OCI-LY7 (cell line): ENCODE results near the gene SSNA1. TPM values are rescaled to one million over a fixed set of nuclear protein-coding genes. Genes with fewer than 3 reads are reported as not detected.

Experiments
- BruUV-seq: library from RNA; stranded (reverse); fragments of 400-500 nt; replicated peaks from 2 replicates; lab custom pipeline; 2021; lab: Mats Ljungman, UMichigan
- CTCF ChIA-PET: fragments of 300-600 bp; sonication (Branson Sonifier 250); formaldehyde crosslinking; loops from one replicate; lab custom pipeline; 2022; ENCODE audit warnings: antibody characterized with exemption; ENCODE audit not compliant: unreplicated experiment; lab: Charles Lee
- POLR2A ChIA-PET: fragments of 300-600 bp; sonication (Branson Sonifier 250); formaldehyde crosslinking; loops from one replicate; lab custom pipeline; 2022; ENCODE audit warnings: antibody characterized with exemption; lab: Charles Lee
- DNase-seq: peaks from one replicate; pipeline ENCODE4 v3.0.0-alpha.2; 2015; ENCODE audit warnings: low spot score
- H2AFZ ChIP-seq: fragments of 200-600 bp; sonication (generic), shearing (Covaris generic); 2 replicates; pipeline ENCODE4 v1.6.1; 2014; ENCODE audit warnings: mild to moderate bottlenecking, antibody characterized with exemption, low read length, moderate library complexity
- H3K27ac ChIP-seq: fragments of 200-600 bp; sonication (generic); 2 replicates; pipeline ENCODE4 v1.5.1; 2014; ENCODE audit warnings: mixed run types, low read depth, mild to moderate bottlenecking, moderate library complexity, low read length, inconsistent platforms; ENCODE audit not compliant: poor library complexity, severe bottlenecking
- H3K36me3 ChIP-seq: fragments of 200-600 bp; sonication (generic); 2 replicates; pipeline ENCODE4 v1.6.1; 2014; ENCODE audit warnings: mild to moderate bottlenecking, antibody characterized with exemption, low read length, moderate library complexity, mixed read lengths; ENCODE audit not compliant: insufficient read depth
- H3K4me1 ChIP-seq: fragments of 200-600 bp; sonication (generic); 2 replicates; pipeline ENCODE4 v1.5.1; 2014; ENCODE audit warnings: mild to moderate bottlenecking, low read length; ENCODE audit not compliant: insufficient read depth, poor library complexity, severe bottlenecking
- H3K4me2 ChIP-seq: fragments of 200-600 bp; sonication (generic); 2 replicates; pipeline ENCODE4 v1.6.1; 2014; ENCODE audit warnings: mild to moderate bottlenecking, low read length
- H3K4me3 ChIP-seq: fragments of 200-600 bp; sonication (generic); 2 replicates; pipeline ENCODE4 v1.5.1; 2014; ENCODE audit warnings: mild to moderate bottlenecking, low read depth, low read length; ENCODE audit not compliant: poor library complexity, severe bottlenecking
- H3K79me2 ChIP-seq: fragments of 200-600 bp; sonication (generic); 2 replicates; pipeline ENCODE4 v1.6.1; 2016; ENCODE audit warnings: low read depth, mild to moderate bottlenecking, low read length, moderate library complexity, mixed read lengths; ENCODE audit not compliant: insufficient read depth
- H3K9me2 ChIP-seq: fragments of 200-600 bp; sonication (generic); 2 replicates; pipeline ENCODE4 v1.6.1; 2016; ENCODE audit warnings: mild to moderate bottlenecking, low read length, mixed read lengths; ENCODE audit not compliant: insufficient read depth
- H3K9me3 ChIP-seq: fragments of 200-600 bp; sonication (generic); 2 replicates; pipeline ENCODE4 v1.6.1; 2014; ENCODE audit warnings: mild to moderate bottlenecking, mixed run types, low read length, mixed read lengths
- H4K20me1 ChIP-seq: fragments of 200-600 bp; sonication (generic); 2 replicates; pipeline ENCODE4 v1.6.1; 2014; ENCODE audit warnings: mild to moderate bottlenecking, antibody characterized with exemption, low read length, moderate library complexity, mixed read lengths; ENCODE audit not compliant: insufficient read depth
- CTCF ChIP-seq: fragments of 200-600 bp; sonication (generic); conservative IDR thresholded peaks from 2 replicates; pipeline ENCODE4 v1.5.1; 2014; ENCODE audit warnings: mild to moderate bottlenecking, antibody characterized with exemption, low read length, moderate library complexity, mixed read lengths
- EZH2phosphoT487 ChIP-seq: fragments of 200-600 bp; sonication (generic); IDR thresholded peaks from 2 replicates; pipeline ENCODE4 v1.6.1; 2018; ENCODE audit warnings: low read depth, borderline replicate concordance, mild to moderate bottlenecking, mixed run types, antibody characterized with exemption, low read length, moderate library complexity, mixed read lengths
- intact Hi-C: fragments of 100-400 bp; cut with micrococcal nuclease; formaldehyde crosslinking; loops from one replicate; pipeline ENCODE4 v1.10.0; 2022; ENCODE audit not compliant: unreplicated experiment
- total RNA-seq, 2 experiments: library from RNA; depleted of rRNA in 1 of 2; stranded (reverse); fragments of >200 nt in 1 of 2; shearing (Covaris generic) in 1 of 2; gene quantifications; 2 replicates each; pipeline ENCODE4 v1.2.3, GENCODE V29; 2014 to 2022

Gene SSNA1
- total RNA-seq, 2 experiments from 2014 or later, result 71.0 to 111 TPM

GRCh38 chr9:137221095-137221505, 32.6 kb downstream of the SSNA1 start:
- no peaks in the 10 kb centered on the region for H4K20me1 ChIP-seq
- H3K27ac ChIP-seq, result no peak overlapping the region
- H3K36me3 ChIP-seq, result peaks cover 26% of the 10 kb centered on the region; the same call in 1 of the 2 replicates
- DNase-seq, result no peak
- POLR2A ChIA-PET, result no interaction called here
- TF ChIP-seq EZH2phosphoT487 (no peak), CTCF (no peak)
- no peaks in the 10 kb centered on the region for H3K79me2 ChIP-seq
- no peak overlapping the region for H2AFZ ChIP-seq
- intact Hi-C loops, result no loop called here
- no TSS peak for BruUV-seq
- CTCF ChIA-PET, result interaction anchor here (0.5 kb wide), 1 partner anchor 53 kb away, joined by 3 read pairs; no protein-coding TSS in a partner anchor
- no peaks in the 10 kb centered on the region for H3K9me3 ChIP-seq
- peaks cover 23% of the 10 kb centered on the region for H3K4me1 ChIP-seq
- no peaks in the 10 kb centered on the region for H3K9me2 ChIP-seq
- H3K4me3 ChIP-seq, result no peak overlapping the region
- H3K4me2 ChIP-seq, result no peak overlapping the region

GRCh38 chr9:137221506-137222111, 33.1 kb downstream of the SSNA1 start:
- peaks cover 21% of the 10 kb centered on the region; the same call in 1 of the 2 replicates for H3K36me3 ChIP-seq
- peak overlapping the region; percentile 30 for H3K4me3 ChIP-seq
- H3K4me2 ChIP-seq, result peak overlapping the region; percentile 55
- peaks cover 23% of the 10 kb centered on the region for H3K4me1 ChIP-seq
- H3K9me2 ChIP-seq, result no peaks in the 10 kb centered on the region
- H3K79me2 ChIP-seq, result no peaks in the 10 kb centered on the region
- TF ChIP-seq EZH2phosphoT487 (no peak), CTCF (no peak)
- H4K20me1 ChIP-seq, result no peaks in the 10 kb centered on the region
- no peak overlapping the region for H2AFZ ChIP-seq
- no peaks in the 10 kb centered on the region for H3K9me3 ChIP-seq
- ChIA-PET CTCF (no interaction called here), POLR2A (no interaction called here)
- intact Hi-C loops, result loop anchor here (2.0 kb wide), 2 partner anchors 21 to 33 kb away; partner anchors contain the start of genes ANAPC2, SSNA1 and TPRN
- no peak overlapping the region for H3K27ac ChIP-seq
- no TSS peak for BruUV-seq
- DNase-seq, result no peak
